Measurements from ENCODE around the gene PDX1. TPM values are rescaled to one million over a fixed set of nuclear protein-coding genes. Genes with fewer than 3 reads are reported as not detected.

Gene PDX1
- polyA plus RNA-seq, 1 donor from 2014 or later: not detected

GRCh38 chr13:27909378-27909777 lies 10.4 kb upstream of the PDX1 start:
- TF ChIP-seq EP300 (conservative IDR thresholded peaks at IDR 0.05; ENCODE audit: poor library complexity, severe bottlenecking): no peak
- TF ChIP-seq TAF1 (IDR thresholded peaks at IDR 0.05; ENCODE audit: low read depth): no peak
- TF ChIP-seq SMC3 (conservative IDR thresholded peaks at IDR 0.05; ENCODE audit: poor library complexity): no peak
- no peak for TF ChIP-seq CTCF (IDR thresholded peaks at IDR 0.05; ENCODE audit: poor library complexity, severe bottlenecking)
- no peak for TF ChIP-seq REST (IDR thresholded peaks at IDR 0.05; ENCODE audit: borderline replicate concordance)
- no peak for TF ChIP-seq MXI1 (conservative IDR thresholded peaks at IDR 0.05; ENCODE audit: poor library complexity, severe bottlenecking)
- TF ChIP-seq RAD21 (conservative IDR thresholded peaks at IDR 0.05): no peak
- TF ChIP-seq EZH2 (IDR thresholded peaks at IDR 0.05; ENCODE audit: borderline replicate concordance, insufficient read depth, low read length, poor library complexity, severe bottlenecking): no peak
- no peak for TF ChIP-seq POLR2AphosphoS5 (IDR thresholded peaks at IDR 0.05)
- Histone ChIP-seq H3K4me3 (ENCODE audit: low read length) (no peak overlapping the region), H3K4me2 (ENCODE audit: low read length) (no peak overlapping the region), H4K20me1 (ENCODE audit: insufficient read depth) (no peaks in the 10 kb centered on the region), H3K36me3 (ENCODE audit: insufficient read depth, low read length) (no peaks in the 10 kb centered on the region), H3K9ac (ENCODE audit: low read length) (no peak overlapping the region), H3K9me3 (ENCODE audit: low read length) (no peaks in the 10 kb centered on the region), H2AFZ (ENCODE audit: low read depth, low read length) (no peak overlapping the region), H3F3A (ENCODE audit: insufficient read depth, low read length, poor library complexity, severe bottlenecking) (no peaks in the 10 kb centered on the region), H3K27ac (ENCODE audit: low read length) (no peak overlapping the region), H3K27me3 (ENCODE audit: insufficient read depth, low read depth, low read length) (peaks cover 68% of the 10 kb centered on the region), H3K9me2 (ENCODE audit: insufficient read depth, low read length) (no peaks in the 10 kb centered on the region), H3K79me2 (replicated peaks; ENCODE audit: insufficient read depth, low read length) (no peaks in the 10 kb centered on the region)

- no peaks in the 10 kb centered on the region for H3K9me3 ChIP-seq (ENCODE audit: low read length)
Observed at GRCh38 chr13:27911521-27911920, 8.3 kb upstream of the PDX1 start.

More at GRCh38 chr13:27911521-27911920, 8.3 kb upstream of the PDX1 start:
- Histone ChIP-seq H3K9ac (ENCODE audit: low read length) (no peak overlapping the region), H3K36me3 (ENCODE audit: insufficient read depth, low read length) (no peaks in the 10 kb centered on the region), H3K27ac (ENCODE audit: low read length) (no peak overlapping the region), H2AFZ (ENCODE audit: low read depth, low read length) (no peak overlapping the region), H3K4me2 (ENCODE audit: low read length) (no peak overlapping the region), H3K27me3 (ENCODE audit: insufficient read depth, low read depth, low read length) (peaks cover 83% of the 10 kb centered on the region), H3K9me2 (ENCODE audit: insufficient read depth, low read length) (no peaks in the 10 kb centered on the region), H3K4me3 (ENCODE audit: low read length) (no peak overlapping the region), H3F3A (ENCODE audit: insufficient read depth, low read length, poor library complexity, severe bottlenecking) (no peaks in the 10 kb centered on the region), H3K79me2 (replicated peaks; ENCODE audit: insufficient read depth, low read length) (no peaks in the 10 kb centered on the region), H4K20me1 (ENCODE audit: insufficient read depth) (no peaks in the 10 kb centered on the region)
- TF ChIP-seq TAF1 (IDR thresholded peaks at IDR 0.05; ENCODE audit: low read depth) (no peak), SMC3 (conservative IDR thresholded peaks at IDR 0.05; ENCODE audit: poor library complexity) (no peak), EZH2 (IDR thresholded peaks at IDR 0.05; ENCODE audit: borderline replicate concordance, insufficient read depth, low read length, poor library complexity, severe bottlenecking) (no peak), POLR2AphosphoS5 (IDR thresholded peaks at IDR 0.05) (no peak), CTCF (IDR thresholded peaks at IDR 0.05; ENCODE audit: poor library complexity, severe bottlenecking) (no peak), RAD21 (conservative IDR thresholded peaks at IDR 0.05) (no peak), MXI1 (conservative IDR thresholded peaks at IDR 0.05; ENCODE audit: poor library complexity, severe bottlenecking) (no peak), REST (IDR thresholded peaks at IDR 0.05; ENCODE audit: borderline replicate concordance) (no peak), EP300 (conservative IDR thresholded peaks at IDR 0.05; ENCODE audit: poor library complexity, severe bottlenecking) (no peak)
